ENCODE data around the gene PCDHB1. TPM values are rescaled to one million over a fixed set of nuclear protein-coding genes. Genes with fewer than 3 reads are reported as not detected.

PCDHB1 gene
- total and polyA plus RNA-seq, 2 of the 8 experiments (the other 6 are each of a cell fraction or from before 2014, with no cell fraction given) = 0.03 to 0.04 TPM

GRCh38 chr5:141040771-141041426, 10.3 kb upstream of the PCDHB1 start (continued):
- TF ChIP-seq SIN3A (conservative IDR thresholded peaks at IDR 0.05 in 1 of 2, IDR thresholded peaks at IDR 0.05 in 1 of 2; ENCODE audit: low read depth in 1 of 2, low read length in 2 of 2) (peak; percentile 98 to 99), CTCF (IDR thresholded peaks at IDR 0.05; ENCODE audit: control extremely low read depth in 1 of 3, insufficient read depth in 1 of 3, low read depth in 1 of 3, low read length in 3 of 3) (peak; percentile 56 to 93 (median 76)), CBX8 (IDR thresholded peaks at IDR 0.05; ENCODE audit: borderline replicate concordance, low read depth, low read length) (no peak), SP4 (IDR thresholded peaks at IDR 0.05; ENCODE audit: low read length) (peak; percentile 94), EGR1 (IDR thresholded peaks at IDR 0.05; ENCODE audit: borderline replicate concordance, low read depth, low read length) (peak; percentile 64), USF2 (IDR thresholded peaks at IDR 0.05; ENCODE audit: low read length) (peak; percentile 90), CREB1 (IDR thresholded peaks at IDR 0.05) (peak; percentile 84), SP1 (IDR thresholded peaks at IDR 0.05; ENCODE audit: low read depth, low read length) (peak; percentile 90), EP300 (IDR thresholded peaks at IDR 0.05; ENCODE audit: borderline replicate concordance in 1 of 2, low read depth in 2 of 2, low read length in 2 of 2) (peak in 1 of 2 experiments; percentile 99; a peak in 2 of 3 replicates), GABPA (IDR thresholded peaks at IDR 0.05; ENCODE audit: borderline replicate concordance, insufficient read depth, low read length) (no peak), SIX5 (IDR thresholded peaks at IDR 0.05; ENCODE audit: low read depth, low read length) (peak; percentile 54), TCF12 (IDR thresholded peaks at IDR 0.05; ENCODE audit: low read depth, low read length) (no peak), MAX (IDR thresholded peaks at IDR 0.05) (peak; percentile 60; the same call in 1 of the 2 replicates), BACH1 (IDR thresholded peaks at IDR 0.05; ENCODE audit: low read length) (no peak), ATF3 (IDR thresholded peaks at IDR 0.05; ENCODE audit: insufficient read depth, low read depth, low read length) (peak; percentile 47; the same call in 1 of the 2 replicates), POLR2AphosphoS5 (IDR thresholded peaks at IDR 0.05; ENCODE audit: low read depth, low read length) (peak; percentile 99), POLR2A (IDR thresholded peaks at IDR 0.05; ENCODE audit: control extremely low read depth in 1 of 2, low read depth in 2 of 2, low read length in 2 of 2) (peak; percentile 94 to 96), RAD21 (IDR thresholded peaks at IDR 0.05 in 1 of 2, conservative IDR thresholded peaks at IDR 0.05 in 1 of 2; ENCODE audit: low read depth in 2 of 2, low read length in 2 of 2) (peak; percentile 94 to 97), PHF8 (conservative IDR thresholded peaks at IDR 0.05; ENCODE audit: low read depth, low read length) (peak; percentile 89), RXRA (IDR thresholded peaks at IDR 0.05; ENCODE audit: insufficient read depth, low read depth, low read length) (no peak)

Measured in H1 (cell line).